ENCODE data around the gene ENKUR. TPM values are rescaled to one million over a fixed set of nuclear protein-coding genes. Genes with fewer than 3 reads are reported as not detected.

The ENKUR gene
- total and polyA plus RNA-seq, 4 donors: 0.08 to 0.15 (median 0.13) TPM

GRCh38 chr10:24947304-24948097 is 68.5 kb downstream of the ENKUR start:
- Histone ChIP-seq H3K4me1 (ENCODE audit: control insufficient read depth in 4 of 4, insufficient read depth in 4 of 4, low read length in 3 of 4) (peaks cover 0 to 6% (median 3%) of the 10 kb centered on the region in 4 donors), H3K27me3 (ENCODE audit: control insufficient read depth in 4 of 4, insufficient read depth in 4 of 4, low read length in 3 of 4) (no peaks in the 10 kb centered on the region), H3K27ac (ENCODE audit: low read depth in 1 of 2, low read length in 2 of 2) (no peak overlapping the region), H3K36me3 (ENCODE audit: control insufficient read depth in 4 of 4, insufficient read depth in 3 of 4, low read depth in 1 of 4, low read length in 3 of 4) (no peaks in the 10 kb centered on the region), H3K9me3 (ENCODE audit: control insufficient read depth in 4 of 4, low read length in 3 of 4) (no peaks in the 10 kb centered on the region), H3K4me3 (ENCODE audit: low read depth in 1 of 3, low read length in 3 of 3) (no peak overlapping the region), H3K9ac (ENCODE audit: low read depth in 1 of 2, low read length in 2 of 2) (no peak overlapping the region)
- WGBS: 83% methylated on average over 4 of the region's 4 CpGs
- no peak for DNase-seq (ENCODE audit: low spot score)
- TF ChIP-seq, protein P1, sequence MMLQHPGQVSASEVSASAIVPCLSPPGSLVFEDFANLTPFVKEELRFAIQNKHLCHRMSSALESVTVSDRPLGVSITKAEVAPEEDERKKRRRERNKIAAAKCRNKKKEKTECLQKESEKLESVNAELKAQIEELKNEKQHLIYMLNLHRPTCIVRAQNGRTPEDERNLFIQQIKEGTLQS (IDR thresholded peaks at IDR 0.05): no peak
- no peak for TF ChIP-seq SP1 (IDR thresholded peaks at IDR 0.05)
- no peak for TF ChIP-seq JUND (IDR thresholded peaks at IDR 0.05)
- no peak for TF ChIP-seq RAD21 (IDR thresholded peaks at IDR 0.05)
- no peak for TF ChIP-seq FOXA2 (IDR thresholded peaks at IDR 0.05)
- no peak for TF ChIP-seq HNF4G (IDR thresholded peaks at IDR 0.05)
- TF ChIP-seq, protein P2, sequence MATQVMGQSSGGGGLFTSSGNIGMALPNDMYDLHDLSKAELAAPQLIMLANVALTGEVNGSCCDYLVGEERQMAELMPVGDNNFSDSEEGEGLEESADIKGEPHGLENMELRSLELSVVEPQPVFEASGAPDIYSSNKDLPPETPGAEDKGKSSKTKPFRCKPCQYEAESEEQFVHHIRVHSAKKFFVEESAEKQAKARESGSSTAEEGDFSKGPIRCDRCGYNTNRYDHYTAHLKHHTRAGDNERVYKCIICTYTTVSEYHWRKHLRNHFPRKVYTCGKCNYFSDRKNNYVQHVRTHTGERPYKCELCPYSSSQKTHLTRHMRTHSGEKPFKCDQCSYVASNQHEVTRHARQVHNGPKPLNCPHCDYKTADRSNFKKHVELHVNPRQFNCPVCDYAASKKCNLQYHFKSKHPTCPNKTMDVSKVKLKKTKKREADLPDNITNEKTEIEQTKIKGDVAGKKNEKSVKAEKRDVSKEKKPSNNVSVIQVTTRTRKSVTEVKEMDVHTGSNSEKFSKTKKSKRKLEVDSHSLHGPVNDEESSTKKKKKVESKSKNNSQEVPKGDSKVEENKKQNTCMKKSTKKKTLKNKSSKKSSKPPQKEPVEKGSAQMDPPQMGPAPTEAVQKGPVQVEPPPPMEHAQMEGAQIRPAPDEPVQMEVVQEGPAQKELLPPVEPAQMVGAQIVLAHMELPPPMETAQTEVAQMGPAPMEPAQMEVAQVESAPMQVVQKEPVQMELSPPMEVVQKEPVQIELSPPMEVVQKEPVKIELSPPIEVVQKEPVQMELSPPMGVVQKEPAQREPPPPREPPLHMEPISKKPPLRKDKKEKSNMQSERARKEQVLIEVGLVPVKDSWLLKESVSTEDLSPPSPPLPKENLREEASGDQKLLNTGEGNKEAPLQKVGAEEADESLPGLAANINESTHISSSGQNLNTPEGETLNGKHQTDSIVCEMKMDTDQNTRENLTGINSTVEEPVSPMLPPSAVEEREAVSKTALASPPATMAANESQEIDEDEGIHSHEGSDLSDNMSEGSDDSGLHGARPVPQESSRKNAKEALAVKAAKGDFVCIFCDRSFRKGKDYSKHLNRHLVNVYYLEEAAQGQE (IDR thresholded peaks at IDR 0.05): no peak
- no peak for TF ChIP-seq GABPA (IDR thresholded peaks at IDR 0.05 in 1 of 2, conservative IDR thresholded peaks at IDR 0.05 in 1 of 2)
- TF ChIP-seq MAX (IDR thresholded peaks at IDR 0.05): no peak
- no peak for TF ChIP-seq RXRA (IDR thresholded peaks at IDR 0.05)
- TF ChIP-seq TAF1 (conservative IDR thresholded peaks at IDR 0.05): no peak
- TF ChIP-seq EGR1 (IDR thresholded peaks at IDR 0.05; ENCODE audit: low read depth in 2 of 2): no peak

DNA sequence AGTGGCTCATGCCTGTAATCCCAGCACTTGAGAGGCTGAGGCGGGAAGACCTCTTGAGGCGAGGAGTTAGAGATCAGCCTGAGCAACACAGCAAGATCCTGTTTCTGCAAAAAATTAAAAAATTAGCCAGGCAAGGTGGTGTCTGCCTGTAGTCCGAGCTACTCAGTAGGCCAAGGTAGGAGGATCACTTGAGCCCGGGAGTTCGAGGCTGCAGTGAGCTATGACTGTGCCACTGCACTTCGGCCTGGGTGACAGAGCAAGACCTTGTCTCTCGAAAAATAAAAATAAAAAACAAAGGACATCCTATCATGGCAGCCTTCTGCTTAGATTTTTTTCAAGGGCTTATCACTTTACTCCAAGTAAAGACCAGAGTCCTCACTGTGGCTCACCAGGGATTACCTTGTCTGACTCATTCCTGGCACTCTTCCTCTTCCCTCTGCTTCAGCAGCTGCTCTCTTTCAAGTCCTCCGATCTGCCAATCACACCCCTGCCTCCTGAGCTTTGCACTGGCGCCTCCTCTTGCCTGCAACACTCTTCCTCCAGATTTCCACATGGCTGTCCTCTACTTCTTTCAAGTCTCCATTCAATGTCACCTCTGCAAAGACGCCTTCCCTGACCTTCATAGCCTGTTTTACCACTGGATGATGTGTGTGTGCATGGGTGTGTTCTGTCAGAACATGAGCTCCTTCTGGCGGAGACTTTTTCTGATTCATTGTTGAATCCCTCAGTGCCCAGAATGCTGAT is 71.3 kb downstream of the ENKUR start:
- Histone ChIP-seq H3K36me3 (ENCODE audit: control insufficient read depth in 4 of 4, insufficient read depth in 3 of 4, low read depth in 1 of 4, low read length in 3 of 4) (no peaks in the 10 kb centered on the region), H3K27me3 (ENCODE audit: control insufficient read depth in 4 of 4, insufficient read depth in 4 of 4, low read length in 3 of 4) (no peaks in the 10 kb centered on the region), H3K9ac (ENCODE audit: low read depth in 1 of 2, low read length in 2 of 2) (no peak overlapping the region), H3K4me1 (ENCODE audit: control insufficient read depth in 4 of 4, insufficient read depth in 4 of 4, low read length in 3 of 4) (no peaks in the 10 kb centered on the region), H3K9me3 (ENCODE audit: control insufficient read depth in 4 of 4, low read length in 3 of 4) (no peaks in the 10 kb centered on the region), H3K4me3 (ENCODE audit: low read depth in 1 of 3, low read length in 3 of 3) (no peak overlapping the region), H3K27ac (ENCODE audit: low read depth in 1 of 2, low read length in 2 of 2) (no peak overlapping the region)
- TF ChIP-seq HNF4G (IDR thresholded peaks at IDR 0.05) (no peak), SP1 (IDR thresholded peaks at IDR 0.05) (no peak), HNF4A (conservative IDR thresholded peaks at IDR 0.05) (no peak), YY1 (IDR thresholded peaks at IDR 0.05) (no peak), FOXA2 (IDR thresholded peaks at IDR 0.05) (no peak), FOXA1 (IDR thresholded peaks at IDR 0.05) (no peak), EGR1 (IDR thresholded peaks at IDR 0.05; ENCODE audit: low read depth in 2 of 2) (no peak), GABPA (IDR thresholded peaks at IDR 0.05 in 1 of 2, conservative IDR thresholded peaks at IDR 0.05 in 1 of 2) (no peak), RXRA (IDR thresholded peaks at IDR 0.05) (no peak)
- TF ChIP-seq, protein P1 (IDR thresholded peaks at IDR 0.05): no peak
- TF ChIP-seq, protein P3, sequence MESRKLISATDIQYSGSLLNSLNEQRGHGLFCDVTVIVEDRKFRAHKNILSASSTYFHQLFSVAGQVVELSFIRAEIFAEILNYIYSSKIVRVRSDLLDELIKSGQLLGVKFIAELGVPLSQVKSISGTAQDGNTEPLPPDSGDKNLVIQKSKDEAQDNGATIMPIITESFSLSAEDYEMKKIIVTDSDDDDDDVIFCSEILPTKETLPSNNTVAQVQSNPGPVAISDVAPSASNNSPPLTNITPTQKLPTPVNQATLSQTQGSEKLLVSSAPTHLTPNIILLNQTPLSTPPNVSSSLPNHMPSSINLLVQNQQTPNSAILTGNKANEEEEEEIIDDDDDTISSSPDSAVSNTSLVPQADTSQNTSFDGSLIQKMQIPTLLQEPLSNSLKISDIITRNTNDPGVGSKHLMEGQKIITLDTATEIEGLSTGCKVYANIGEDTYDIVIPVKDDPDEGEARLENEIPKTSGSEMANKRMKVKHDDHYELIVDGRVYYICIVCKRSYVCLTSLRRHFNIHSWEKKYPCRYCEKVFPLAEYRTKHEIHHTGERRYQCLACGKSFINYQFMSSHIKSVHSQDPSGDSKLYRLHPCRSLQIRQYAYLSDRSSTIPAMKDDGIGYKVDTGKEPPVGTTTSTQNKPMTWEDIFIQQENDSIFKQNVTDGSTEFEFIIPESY (IDR thresholded peaks at IDR 0.05): no peak
- no peak for DNase-seq (ENCODE audit: low spot score)
- WGBS: 94% methylated on average over 11 of the region's 11 CpGs

Measured in liver (tissue), 9 donors.